NCI-H146 treated with DMSO at 0.1 percent for 48 hours (cell line): ENCODE measurements around the gene HECA.
A peak's percentile ranks its signal among the peaks of the same experiment; 100 is the strongest.

ENCODE experiments used
- DNase-seq: peaks from one replicate; lab custom pipeline; 2025; ENCODE audit not compliant: unreplicated experiment; lab: John Stamatoyannopoulos, UW

Gene HECA

DNA sequence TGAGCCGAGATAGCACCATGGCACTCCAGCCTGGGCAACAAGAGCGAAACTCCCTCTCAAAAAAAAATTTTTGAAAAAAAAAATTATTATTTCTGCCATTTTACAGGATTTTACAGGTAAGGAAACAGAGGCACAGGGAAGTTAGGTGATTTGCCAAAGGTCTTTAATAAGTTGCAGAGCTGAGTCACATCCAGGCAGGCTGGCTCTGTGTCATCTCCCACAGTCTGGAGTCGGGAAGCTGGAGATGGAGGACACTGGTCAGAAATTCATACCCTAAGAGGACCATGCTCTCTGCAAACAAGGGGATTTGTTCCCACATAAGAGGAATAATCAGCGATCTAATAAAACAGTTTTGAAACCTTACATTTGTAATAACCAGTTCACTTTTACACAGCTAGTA is 24.1 kb downstream of the HECA start:
- no peak for DNase-seq

DNA sequence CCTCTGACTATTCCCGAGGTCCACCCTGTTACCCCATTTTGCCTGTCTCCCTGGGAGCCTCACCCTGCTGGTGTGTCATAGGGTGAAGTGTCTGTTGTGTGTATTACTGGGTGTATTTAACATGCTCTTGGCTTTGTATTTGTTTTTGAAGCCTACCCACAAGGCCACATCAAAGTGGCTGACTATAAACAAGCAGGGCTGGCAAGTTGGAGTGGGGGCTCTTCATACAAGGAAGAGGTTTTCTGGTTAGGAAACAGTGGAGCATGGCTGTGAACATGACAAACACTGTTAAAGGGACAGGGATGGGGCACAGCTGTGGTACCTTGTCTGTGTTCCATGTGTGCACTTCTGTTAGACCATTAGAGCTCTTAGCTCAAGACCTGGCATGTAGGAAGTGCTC is 26.3 kb downstream of the HECA start:
- DNase-seq: no peak

DNA sequence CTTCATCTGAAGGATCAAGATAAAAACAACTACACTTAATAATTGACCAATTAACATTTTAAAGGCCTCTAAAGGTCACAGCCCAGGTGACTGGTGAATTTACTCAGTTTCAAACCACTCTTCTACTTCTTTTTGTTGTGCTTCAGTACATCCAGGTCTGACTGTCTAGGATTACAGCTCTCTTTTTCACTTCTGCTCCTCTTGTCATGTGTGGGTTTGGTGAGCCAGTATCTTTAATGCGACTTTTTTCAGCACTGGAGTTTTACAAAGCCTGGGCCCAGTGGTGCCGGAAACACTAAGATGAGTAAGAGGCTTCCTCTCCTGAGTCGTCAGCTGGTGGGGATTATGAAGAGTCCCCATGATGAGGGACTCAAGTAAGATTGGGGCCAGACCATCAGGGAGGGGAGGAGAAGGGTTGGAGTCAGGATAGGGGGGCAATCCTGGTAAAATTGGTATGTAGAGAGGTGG is 27.0 kb downstream of the HECA start:
- no peak for DNase-seq

DNA sequence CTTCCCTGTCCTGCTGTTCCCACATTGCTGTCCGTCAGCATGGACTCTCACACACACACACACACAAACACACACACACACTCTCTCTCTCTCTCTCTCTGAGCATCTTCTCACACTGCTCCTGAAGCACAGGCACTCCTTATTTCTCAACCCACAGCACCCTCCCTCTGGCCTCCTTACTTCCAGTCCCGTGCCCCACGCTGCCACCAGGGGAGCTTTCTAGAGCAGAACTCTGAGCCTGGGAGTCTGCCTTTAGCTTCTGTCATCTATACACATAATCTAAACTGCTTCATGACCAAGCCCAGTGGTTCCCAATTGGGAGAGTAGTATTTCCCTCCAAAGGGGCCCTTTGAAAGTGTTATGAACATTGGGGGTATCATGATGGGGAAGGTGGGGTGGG is 29.1 kb downstream of the HECA start:
- no peak for DNase-seq

DNA sequence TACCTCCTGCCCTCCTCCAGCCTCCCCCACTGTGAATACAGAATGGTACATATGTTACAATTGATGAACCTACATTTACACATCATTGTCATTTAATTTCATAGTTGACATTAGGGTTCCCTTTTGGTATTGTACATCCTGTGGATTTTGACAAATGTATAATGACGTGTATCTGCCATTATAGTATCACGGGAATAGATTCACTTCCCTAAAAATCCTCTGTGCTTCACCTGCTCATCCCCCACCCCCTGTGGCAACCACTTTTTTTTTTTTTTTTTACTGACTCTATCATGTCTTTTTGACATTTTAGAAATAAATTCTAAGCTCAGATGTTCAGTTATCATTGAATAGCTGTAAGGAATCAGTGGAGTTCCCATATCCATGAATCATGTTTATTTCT is 30.4 kb downstream of the HECA start:
- no peak for DNase-seq

DNA sequence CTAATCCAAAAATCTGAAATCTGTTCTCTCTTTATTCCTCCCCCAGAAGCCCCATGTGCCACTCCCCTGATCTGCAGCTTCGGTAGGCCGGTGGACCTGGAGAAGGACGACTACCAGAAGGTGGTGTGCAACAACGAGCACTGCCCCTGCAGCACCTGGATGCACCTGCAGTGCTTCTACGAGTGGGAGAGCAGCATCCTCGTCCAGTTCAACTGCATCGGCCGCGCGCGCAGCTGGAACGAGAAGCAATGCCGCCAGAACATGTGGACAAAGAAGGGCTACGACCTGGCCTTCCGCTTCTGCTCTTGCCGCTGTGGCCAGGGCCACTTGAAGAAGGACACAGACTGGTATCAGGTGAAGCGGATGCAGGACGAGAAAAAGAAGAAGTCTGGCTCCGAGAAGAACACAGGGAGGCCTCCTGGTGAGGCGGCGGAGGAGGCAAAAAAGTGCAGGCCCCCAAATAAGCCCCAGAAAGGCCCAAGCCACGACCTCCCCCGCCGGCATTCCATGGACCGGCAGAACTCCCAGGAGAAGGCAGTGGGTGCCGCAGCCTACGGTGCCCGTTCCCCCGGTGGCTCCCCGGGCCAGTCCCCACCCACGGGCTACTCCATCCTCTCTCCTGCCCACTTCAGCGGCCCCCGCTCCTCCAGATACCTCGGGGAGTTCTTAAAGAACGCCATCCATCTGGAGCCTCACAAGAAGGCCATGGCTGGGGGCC is 31.5 kb downstream of the HECA start:
- DNase-seq: no peak

DNA sequence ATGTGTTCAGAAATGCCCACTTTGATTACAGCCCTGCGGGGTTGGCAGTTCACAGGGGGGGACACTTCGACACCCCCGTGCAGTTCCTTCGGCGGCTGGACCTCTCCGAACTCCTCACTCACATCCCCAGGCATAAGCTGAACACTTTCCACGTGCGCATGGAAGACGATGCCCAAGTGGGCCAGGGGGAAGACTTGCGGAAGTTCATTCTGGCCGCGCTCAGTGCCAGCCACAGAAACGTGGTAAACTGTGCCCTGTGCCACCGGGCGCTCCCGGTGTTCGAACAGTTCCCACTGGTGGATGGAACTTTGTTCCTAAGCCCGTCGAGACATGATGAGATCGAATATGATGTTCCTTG is 32.1 kb downstream of the HECA start:
- no peak for DNase-seq

DNA sequence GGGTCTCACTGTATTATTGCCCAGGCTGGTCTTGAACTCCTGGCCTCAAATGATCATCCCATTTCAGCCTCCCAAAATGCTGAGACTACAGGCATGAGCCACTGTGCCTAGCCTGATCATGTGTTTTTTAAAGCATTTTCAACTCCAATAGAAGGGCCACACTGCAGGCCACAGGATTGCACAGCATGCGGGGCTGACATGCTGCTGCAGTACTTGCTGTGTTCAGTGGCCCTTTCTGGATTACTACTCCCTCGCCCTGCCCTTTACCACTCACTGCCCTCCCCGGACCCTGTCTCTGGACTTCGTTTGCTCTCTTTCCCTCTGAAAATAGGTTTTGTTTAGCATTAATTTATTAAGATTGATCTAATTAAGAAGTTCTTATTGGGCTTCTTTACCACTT is 37.3 kb downstream of the HECA start:
- no peak for DNase-seq

DNA sequence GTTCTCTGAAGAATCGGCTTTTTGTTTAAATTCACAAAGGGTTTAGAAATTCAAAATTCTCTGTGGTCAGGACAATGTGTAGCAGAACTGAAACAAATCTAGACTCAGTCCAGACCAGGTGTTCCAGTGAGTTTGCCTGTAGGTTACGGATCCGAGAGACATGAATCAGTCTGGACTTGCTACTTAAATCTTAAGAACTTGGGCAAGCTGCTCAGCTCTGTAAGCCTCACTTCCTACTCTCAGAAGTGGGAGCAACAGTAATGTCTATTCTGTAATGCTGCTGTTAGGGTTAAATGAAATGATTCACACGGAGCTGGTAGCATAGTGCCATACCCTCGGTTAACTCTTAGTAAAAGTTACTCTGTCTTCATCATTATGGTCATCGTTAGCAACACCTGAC is 37.7 kb downstream of the HECA start:
- DNase-seq: no peak

DNA sequence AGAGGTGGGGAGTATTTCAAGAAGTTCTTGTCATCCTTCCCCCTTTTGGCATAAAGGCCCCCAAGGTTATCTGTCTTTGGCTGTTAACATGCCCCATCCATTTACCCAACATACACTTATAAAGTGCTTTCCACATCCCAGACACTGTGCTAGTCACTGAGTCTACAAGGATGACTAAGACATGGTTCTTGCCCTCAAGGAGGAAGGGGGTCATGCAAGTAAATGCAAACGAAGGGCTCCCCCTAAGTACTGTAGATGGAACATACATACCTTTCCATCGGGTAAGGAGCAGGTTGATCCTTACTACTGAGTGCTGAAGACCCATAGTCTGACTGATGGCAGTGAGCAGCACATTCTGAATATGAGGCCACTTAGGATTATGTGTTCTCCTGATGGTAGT is 38.3 kb downstream of the HECA start:
- DNase-seq: no peak

DNA sequence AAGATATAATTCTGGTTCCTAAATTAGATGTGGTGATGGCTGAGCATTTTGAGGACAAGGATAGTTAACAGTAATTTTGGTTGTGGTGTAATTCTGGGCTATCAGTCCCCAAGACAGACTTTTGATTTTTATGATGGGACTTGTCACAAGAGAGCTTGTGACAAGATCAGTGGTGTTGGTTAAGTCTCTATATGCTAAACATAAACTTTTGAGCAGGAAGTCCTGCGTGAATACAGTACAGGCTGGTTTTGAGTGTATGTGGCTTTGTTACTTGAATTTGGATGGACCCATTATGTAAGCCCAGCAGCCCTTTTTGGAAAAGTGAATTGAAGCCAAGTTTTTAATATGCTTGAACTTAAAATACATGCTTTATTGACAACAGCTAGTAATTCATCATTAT is 38.9 kb downstream of the HECA start:
- no peak for DNase-seq

DNA sequence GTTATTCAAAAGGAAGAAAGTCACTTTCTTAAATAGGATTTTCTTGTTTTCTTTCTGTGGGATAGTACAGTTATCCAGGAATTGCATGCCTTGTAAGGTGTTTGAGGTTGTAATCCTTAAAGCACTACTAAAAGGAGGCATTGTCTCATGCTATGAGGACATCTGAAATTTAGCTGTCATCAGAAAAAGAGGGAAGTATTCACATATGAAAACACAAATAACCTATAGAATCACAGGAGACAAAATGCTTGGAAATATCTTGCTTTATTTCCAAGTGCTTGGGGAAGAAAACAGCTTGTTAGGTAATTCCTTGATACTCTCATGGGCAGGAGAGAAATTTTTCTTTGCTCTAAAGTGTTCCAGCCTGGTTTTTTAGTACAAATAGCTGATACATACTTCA is 40.1 kb downstream of the HECA start:
- no peak for DNase-seq

DNA sequence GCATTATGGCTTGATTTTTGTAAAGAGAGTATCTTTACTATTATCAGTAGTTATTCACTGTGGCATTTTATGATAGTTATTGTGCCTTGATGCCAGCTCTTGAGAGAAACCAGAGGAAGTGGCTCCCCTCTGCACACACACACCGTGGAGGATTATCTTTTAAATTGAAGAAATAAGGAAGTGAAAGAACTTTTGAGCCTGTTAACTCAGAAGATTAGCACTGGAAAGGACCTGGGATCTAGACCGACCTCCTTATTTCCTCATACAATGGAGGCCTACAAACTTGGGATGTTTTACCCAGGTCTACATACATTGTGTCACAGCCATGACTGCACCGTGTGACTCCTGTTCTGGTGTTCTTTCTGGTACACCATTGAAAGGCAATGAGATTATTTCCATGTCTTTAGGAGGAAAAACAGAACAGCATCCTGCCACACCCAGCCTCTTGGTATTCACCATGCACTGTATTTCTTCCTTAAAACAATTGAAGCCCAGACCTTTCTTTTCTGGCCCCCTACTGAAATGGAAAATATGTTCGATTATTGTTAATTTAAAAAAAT is 40.6 kb downstream of the HECA start:
- no peak for DNase-seq

DNA sequence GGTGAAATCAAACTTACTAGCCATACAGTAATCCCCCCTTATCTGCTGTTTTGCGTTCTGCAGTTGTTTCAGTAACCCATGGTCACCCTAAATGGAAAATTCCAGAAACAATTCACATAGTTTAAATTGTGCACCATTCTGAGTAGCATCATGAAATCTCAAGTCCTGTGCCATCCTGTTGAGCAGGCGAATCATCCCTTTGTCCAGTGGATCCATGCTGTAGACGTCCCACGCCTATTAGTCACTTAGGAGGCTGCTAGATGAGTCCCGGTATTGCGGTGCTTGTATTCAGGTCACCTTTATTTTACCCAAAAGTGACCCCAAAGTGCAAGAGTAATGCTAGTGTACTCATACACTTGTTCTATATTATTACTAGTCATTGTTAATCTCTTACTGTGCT is 46.4 kb downstream of the HECA start:
- no peak for DNase-seq

DNA sequence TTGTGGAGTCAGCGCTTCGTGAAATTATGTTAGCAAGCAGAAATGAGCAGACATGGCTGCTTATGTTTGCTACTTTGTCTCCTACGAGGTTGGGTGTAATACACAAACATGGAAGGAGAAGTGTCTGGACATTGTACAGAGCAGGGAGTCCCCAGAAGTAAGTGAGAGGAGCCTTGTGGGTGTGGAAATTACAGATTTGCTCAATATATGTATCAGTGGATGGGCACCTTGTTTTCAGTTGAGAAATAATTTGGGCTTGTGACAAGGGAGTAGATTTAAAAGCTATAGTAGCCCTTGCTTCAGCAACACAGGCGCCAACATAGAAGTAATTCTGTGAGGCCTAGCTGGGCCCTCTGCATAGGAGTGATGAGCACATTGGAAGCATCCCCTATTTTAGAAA is 49.2 kb downstream of the HECA start:
- no peak for DNase-seq

DNA sequence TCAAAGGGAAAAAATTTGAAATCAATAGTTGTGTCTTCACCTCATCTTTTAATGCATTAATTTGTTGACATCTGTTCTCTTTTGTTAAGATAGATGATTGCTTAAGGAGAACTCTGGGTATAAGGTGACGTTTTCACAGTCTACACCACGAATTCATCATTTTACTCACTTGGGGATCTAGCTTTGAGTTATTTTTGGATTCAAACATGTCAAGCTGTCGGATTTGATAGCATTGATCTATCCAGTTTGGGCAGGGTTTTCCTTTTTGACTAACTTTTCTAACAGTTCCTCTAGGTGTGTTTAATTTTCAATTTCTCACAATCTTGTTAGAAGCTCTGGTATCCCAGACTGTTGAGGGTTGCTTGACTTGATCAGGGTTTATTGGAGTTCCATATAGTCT is 49.6 kb downstream of the HECA start:
- no peak for DNase-seq

DNA sequence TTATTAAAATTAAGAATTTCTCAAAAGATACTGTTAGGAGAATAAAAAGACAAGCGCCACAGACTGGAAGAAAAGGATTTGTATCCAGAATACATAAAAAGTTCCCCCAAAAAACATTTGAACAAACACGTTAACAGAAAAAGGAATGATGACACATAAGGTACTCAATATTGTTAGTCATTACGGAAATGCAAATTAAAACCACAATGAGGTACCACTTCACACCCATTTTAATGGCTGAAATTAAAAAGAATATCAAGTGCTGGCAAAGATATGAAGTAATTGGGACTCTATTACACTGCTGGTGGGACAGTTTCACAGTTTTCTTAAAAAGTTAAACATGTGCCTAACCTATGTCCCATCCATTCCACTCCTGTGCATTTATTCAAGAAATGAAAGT is 51.4 kb downstream of the HECA start:
- DNase-seq: no peak

DNA sequence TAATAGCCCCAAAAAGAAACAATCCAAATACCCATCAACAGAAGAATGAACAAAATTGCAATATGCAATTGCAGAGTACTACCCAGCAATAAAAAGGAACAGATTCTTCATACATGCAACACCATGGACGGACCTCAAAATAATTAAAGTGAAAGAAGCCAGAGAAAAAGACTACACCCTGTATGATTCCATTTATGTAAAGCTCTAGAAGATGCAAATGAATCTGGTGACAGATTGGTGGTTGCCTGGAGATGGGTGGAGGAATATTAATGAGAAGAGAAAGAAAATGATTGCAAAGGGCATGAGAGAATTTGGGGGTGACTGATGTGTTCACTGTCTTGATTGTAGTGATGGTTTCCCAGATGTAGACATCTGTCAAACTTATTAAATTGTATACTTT is 51.8 kb downstream of the HECA start:
- DNase-seq: no peak

DNA sequence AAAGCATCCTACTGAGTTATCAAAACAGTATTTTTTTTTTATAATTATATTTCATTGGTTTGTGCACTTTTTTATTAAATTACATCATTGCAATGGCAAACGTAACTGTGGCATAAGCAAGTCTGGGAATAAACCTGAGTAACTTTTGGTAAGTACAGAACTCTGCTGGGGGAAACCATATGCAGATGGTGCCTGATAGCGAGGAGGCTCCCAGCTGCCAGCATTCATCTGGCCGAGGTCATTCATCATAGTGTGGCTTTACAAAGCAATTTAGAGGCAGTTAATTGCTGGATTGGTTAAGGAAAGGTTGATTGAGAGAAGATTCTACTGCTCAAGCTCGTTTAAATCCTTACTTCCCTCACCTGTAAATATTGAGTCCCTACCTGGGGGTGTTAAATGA is 52.6 kb downstream of the HECA start:
- peak; percentile 83 for DNase-seq

DNA sequence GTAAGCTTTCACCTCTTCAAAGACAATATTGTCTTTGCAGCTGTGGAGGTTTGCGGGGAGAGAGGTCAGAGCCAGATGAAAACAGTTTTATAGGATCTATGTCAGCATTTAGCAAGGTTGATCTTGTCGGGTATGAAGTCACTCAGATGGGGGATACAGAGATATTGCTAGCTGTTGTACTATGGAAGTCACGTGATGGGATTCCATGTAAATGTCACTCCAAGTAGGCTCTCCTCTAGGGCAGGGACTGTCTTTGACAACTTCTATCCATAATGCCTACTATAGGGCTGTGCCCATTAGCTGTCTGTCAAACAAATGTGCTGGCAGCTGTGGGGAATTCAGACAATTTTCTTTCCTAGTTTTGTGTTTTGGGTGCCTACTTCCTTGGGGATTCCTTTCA is 54.8 kb downstream of the HECA start:
- no peak for DNase-seq

DNA sequence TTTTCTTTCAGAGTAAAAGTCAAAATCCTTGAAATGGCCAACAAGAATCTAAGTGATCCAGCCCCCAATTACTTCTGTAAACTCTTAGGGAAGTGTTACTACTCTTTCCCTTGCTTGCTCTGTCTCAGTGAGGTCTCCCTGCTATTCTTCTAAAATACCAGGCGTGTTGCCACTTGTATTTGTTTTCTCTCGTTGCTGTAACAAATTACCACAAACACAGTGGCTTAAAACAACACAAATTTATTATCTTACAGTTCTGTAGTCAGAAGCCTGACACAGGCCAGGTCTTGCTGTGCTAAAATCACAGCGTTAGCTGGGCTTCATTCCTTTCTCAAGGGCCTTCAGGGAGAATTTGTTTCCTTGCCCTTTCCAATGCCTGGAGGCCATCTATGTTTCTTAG is 59.9 kb downstream of the HECA start:
- no peak for DNase-seq

DNA sequence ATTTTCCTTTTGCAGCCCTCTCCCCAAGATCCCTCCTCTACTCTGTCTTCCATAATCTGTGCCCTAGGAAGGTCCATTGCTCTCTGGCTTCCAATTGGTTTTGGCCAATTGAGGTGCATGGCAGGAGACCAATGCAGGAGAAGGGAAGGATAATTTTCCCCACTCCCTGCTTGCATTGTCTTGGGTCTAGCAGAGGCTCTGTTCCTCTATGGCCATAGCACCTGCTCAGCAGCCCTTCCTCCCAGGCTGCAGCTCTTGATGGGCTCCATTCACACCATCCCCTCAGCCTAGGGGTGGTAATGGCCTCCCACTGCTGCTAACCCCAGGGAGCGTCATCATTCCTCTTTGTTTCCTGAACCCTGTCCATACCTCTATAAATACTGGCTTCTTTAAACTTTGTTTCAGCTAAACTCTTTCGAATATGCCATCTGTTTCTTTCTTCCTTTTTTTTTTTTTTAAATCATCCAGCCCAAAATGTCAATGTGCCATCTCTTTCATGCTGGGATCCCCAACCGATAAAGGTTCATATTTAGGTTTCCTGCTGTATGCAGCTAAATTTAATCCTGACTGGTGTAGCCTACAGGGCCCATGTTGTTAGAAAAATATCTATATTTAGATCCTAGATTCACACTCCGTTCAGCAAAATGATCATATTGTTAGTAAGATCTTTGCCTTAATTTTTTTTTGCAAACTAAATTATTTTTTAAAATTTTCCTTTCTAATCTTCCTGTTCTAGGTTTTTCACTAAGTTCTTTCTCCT is 63.8 kb downstream of the HECA start:
- DNase-seq: peak; percentile 97

DNA sequence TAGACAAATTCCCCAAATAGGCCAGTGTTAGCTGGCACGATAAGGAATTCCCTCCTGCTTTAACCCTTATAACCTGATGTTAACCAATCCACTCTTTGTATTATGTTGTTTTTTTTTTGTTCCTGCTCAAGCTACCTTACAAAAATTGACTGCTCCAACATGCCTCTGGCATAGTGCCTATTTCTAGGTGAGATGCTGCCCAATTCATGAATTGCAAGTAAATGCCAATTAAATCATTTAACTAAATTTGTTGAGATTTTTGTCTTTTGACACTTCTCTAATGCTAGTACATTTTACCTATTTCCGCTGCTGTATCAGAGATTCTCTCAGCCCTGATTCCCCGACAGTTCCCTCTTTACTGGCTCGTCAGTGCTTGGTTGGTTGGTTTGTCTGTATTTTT is 66.5 kb downstream of the HECA start:
- no peak for DNase-seq
